Activated CD8-positive, alpha-beta T cell treated with anti-CD3 and anti-CD28 coated beads, Interleukin-2, amount 10 ng/mL, durations not matched to agents 7 days and 5 days (primary cell): Measurements from ENCODE around the gene ATP2A1. TPM values are rescaled to one million over a fixed set of nuclear protein-coding genes. Genes with fewer than 3 reads are reported as not detected.

Experiments
- ATAC-seq: fragments of 150-1000 bp; cut with Tn5 transposase; one replicate; pipeline ENCODE4 v1.10.0; 2021; ENCODE audit warnings: moderate library complexity
- CTCF ChIA-PET: fragments of 350-600 bp; sonication (Branson Sonifier 250); formaldehyde crosslinking; loops from one replicate; lab custom pipeline; 2021; ENCODE audit warnings: antibody characterized with exemption; lab: Charles Lee
- POLR2A ChIA-PET: fragments of 350-600 bp; sonication (Branson Sonifier 250); formaldehyde crosslinking; loops from one replicate; lab custom pipeline; 2021; ENCODE audit warnings: antibody characterized with exemption; lab: Charles Lee
- DNase-seq: peaks from one replicate; pipeline ENCODE4 v3.0.0-alpha.2; 2020
- H3K27ac Mint-ChIP-seq: one replicate; pipeline ENCODE4 v1.8.0; 2021; ENCODE audit warnings: mild to moderate bottlenecking, mixed read lengths
- H3K27me3 Mint-ChIP-seq: one replicate; pipeline ENCODE4 v1.8.0; 2021; ENCODE audit warnings: low read depth, mixed read lengths
- H3K36me3 Mint-ChIP-seq: one replicate; pipeline ENCODE4 v1.8.0; 2021; ENCODE audit warnings: low read depth, mixed read lengths
- H3K4me1 Mint-ChIP-seq: one replicate; pipeline ENCODE4 v1.8.0; 2021; ENCODE audit warnings: low read depth, mixed read lengths
- H3K4me3 Mint-ChIP-seq: one replicate; pipeline ENCODE4 v1.8.0; 2021; ENCODE audit warnings: mild to moderate bottlenecking, mixed read lengths
- H3K9me3 Mint-ChIP-seq: one replicate; pipeline ENCODE4 v1.8.0; 2022; ENCODE audit warnings: mixed read lengths; ENCODE audit not compliant: insufficient read depth
- total RNA-seq, 2 experiments: library from RNA; stranded (reverse); gene quantifications; one replicate each; pipeline ENCODE4 v1.2.3, GENCODE V29; 2021

ATP2A1 gene
- total RNA-seq, 2 experiments from 2014 or later: 1.8 to 2.1 TPM

DNA sequence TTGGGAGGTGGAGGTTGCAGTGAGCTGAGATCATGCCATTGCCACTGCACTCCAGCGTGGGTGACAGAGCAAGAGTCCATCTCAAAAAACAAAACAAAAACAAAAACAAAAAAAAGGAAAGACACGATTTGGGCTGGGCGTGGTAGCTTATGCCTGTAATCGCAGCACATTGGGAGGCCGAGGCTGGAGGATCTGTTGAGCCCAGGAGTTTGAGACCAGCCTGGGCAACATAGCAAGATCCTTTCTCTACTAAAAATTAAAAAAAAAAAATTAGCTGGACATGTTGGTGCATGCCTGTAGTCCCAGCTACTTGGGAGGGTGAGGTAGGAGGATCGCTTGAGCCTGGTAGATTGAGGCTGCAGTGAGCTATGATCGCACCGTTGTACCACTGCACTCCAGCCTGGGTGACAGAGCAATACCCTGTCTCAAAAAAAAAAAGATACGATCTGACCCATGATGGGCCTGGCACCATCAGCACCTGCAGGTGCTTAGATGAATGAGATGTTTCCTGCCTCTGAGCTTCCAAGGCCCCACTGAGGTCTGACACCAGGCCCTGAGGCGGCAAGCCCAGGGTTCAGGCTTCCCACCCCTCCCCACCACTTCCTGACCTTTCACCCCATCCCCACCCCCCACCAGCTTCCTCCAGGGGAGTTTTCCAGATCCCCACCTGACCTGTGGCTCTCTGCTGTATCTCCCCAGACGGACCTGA, 21.7 kb downstream of the ATP2A1 start:
- ChIA-PET CTCF (no interaction called here), POLR2A (interaction anchor here (0.6 to 0.7 kb wide), 2 partner anchors 23 to 50 kb away, joined by 3 to 4 read pairs; no protein-coding TSS in a partner anchor)
- Mint-ChIP-seq H3K4me3 (no peak overlapping the region), H3K27me3 (no peaks in the 10 kb centered on the region), H3K27ac (peak overlapping the region; percentile 43), H3K9me3 (no peaks in the 10 kb centered on the region), H3K36me3 (no peaks in the 10 kb centered on the region), H3K4me1 (peaks cover 9% of the 10 kb centered on the region)
- no peak for ATAC-seq
- no peak for DNase-seq

DNA sequence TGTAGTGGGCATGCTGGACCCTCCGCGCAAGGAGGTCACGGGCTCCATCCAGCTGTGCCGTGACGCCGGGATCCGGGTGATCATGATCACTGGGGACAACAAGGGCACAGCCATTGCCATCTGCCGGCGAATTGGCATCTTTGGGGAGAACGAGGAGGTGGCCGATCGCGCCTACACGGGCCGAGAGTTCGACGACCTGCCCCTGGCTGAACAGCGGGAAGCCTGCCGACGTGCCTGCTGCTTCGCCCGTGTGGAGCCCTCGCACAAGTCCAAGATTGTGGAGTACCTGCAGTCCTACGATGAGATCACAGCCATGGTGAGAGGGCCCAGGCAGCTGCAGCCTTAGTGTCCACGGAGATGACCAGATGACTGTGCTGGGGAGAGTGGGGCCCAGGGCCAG, 22.3 kb downstream of the ATP2A1 start:
- ChIA-PET CTCF (no interaction called here), POLR2A (interaction anchor here (0.7 kb wide), 1 partner anchor 50 kb away, joined by 4 read pairs; no protein-coding TSS in a partner anchor)
- Mint-ChIP-seq H3K9me3 (no peaks in the 10 kb centered on the region), H3K4me3 (no peak overlapping the region), H3K27ac (peak overlapping the region; percentile 43), H3K27me3 (no peaks in the 10 kb centered on the region), H3K36me3 (no peaks in the 10 kb centered on the region), H3K4me1 (peaks cover 9% of the 10 kb centered on the region)
- no peak for DNase-seq
- ATAC-seq: no peak

- ChIA-PET POLR2A (interaction anchor here (0.7 to 0.9 kb wide), 2 partner anchors 22 to 50 kb away, joined by 3 to 4 read pairs; no protein-coding TSS in a partner anchor), CTCF (no interaction called here)
- Mint-ChIP-seq H3K27me3 (no peaks in the 10 kb centered on the region), H3K4me1 (peaks cover 9% of the 10 kb centered on the region), H3K36me3 (no peaks in the 10 kb centered on the region), H3K27ac (no peak overlapping the region), H3K9me3 (no peaks in the 10 kb centered on the region), H3K4me3 (no peak overlapping the region)
- ATAC-seq (no peak), DNase-seq (no peak)
These were observed 23.6 kb downstream of the ATP2A1 start for GRCh38 chr16:28901862-28902261.

GRCh38 chr16:28902909-28903308, 24.6 kb downstream of the ATP2A1 start:
- Mint-ChIP-seq H3K27me3 (no peaks in the 10 kb centered on the region), H3K4me3 (no peak overlapping the region), H3K36me3 (no peaks in the 10 kb centered on the region), H3K9me3 (no peaks in the 10 kb centered on the region), H3K4me1 (peaks cover 9% of the 10 kb centered on the region), H3K27ac (no peak overlapping the region)
- ChIA-PET CTCF (no interaction called here), POLR2A (interaction anchor here (0.9 kb wide), 1 partner anchor 49 kb away, joined by 3 read pairs; no protein-coding TSS in a partner anchor)
- ATAC-seq (no peak), DNase-seq (no peak)

- Mint-ChIP-seq H3K9me3 (no peaks in the 10 kb centered on the region), H3K4me1 (peaks cover 9% of the 10 kb centered on the region), H3K4me3 (no peak overlapping the region), H3K27ac (no peak overlapping the region), H3K27me3 (no peaks in the 10 kb centered on the region), H3K36me3 (no peaks in the 10 kb centered on the region)
- POLR2A ChIA-PET: no interaction called here
- CTCF ChIA-PET: no interaction called here
- ATAC-seq: no peak
- DNase-seq: no peak
These were observed 25.2 kb downstream of the ATP2A1 start for GRCh38 chr16:28903344-28904042.

GRCh38 chr16:28904363-28904762, 26.1 kb downstream of the ATP2A1 start:
- CTCF ChIA-PET: interaction anchor here (1.4 kb wide), 1 partner anchor 41 kb away, joined by 4 read pairs; no protein-coding TSS in a partner anchor
- no peaks in the 10 kb centered on the region for H3K27me3 Mint-ChIP-seq
- ATAC-seq (no peak), DNase-seq (no peak)
- peaks cover 9% of the 10 kb centered on the region for H3K4me1 Mint-ChIP-seq
- H3K36me3 Mint-ChIP-seq: no peaks in the 10 kb centered on the region
- H3K4me3 Mint-ChIP-seq: no peak overlapping the region
- H3K27ac Mint-ChIP-seq: no peak overlapping the region
- POLR2A ChIA-PET: no interaction called here
- H3K9me3 Mint-ChIP-seq: no peaks in the 10 kb centered on the region

DNA sequence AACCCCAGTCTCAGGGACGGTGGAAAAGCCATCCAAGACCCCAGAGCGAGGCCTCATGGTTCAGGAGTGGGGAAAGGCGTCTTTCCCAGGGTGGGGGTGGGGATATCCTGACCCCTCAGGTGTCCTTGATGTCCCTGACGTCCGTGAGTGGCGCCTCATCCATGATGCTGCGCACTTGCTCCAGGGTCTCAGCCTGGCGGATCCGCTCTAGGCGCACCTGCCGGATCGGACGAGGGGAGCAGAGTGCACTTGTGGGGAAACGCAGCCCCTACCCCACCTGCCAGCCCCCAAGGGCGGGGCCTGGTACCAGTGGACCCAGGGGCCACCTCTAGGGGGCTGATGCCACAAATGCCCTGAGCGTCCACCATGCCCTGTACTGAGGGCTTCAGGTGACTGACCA, 26.5 kb downstream of the ATP2A1 start:
- no peaks in the 10 kb centered on the region for H3K36me3 Mint-ChIP-seq
- no peak for DNase-seq
- no peaks in the 10 kb centered on the region for H3K27me3 Mint-ChIP-seq
- ChIA-PET POLR2A (no interaction called here), CTCF (interaction anchor here (1.4 kb wide), 1 partner anchor 40 kb away, joined by 4 read pairs; no protein-coding TSS in a partner anchor)
- H3K4me3 Mint-ChIP-seq: no peak overlapping the region
- H3K27ac Mint-ChIP-seq: no peak overlapping the region
- peaks cover 9% of the 10 kb centered on the region for H3K4me1 Mint-ChIP-seq
- no peaks in the 10 kb centered on the region for H3K9me3 Mint-ChIP-seq
- ATAC-seq: no peak

DNA sequence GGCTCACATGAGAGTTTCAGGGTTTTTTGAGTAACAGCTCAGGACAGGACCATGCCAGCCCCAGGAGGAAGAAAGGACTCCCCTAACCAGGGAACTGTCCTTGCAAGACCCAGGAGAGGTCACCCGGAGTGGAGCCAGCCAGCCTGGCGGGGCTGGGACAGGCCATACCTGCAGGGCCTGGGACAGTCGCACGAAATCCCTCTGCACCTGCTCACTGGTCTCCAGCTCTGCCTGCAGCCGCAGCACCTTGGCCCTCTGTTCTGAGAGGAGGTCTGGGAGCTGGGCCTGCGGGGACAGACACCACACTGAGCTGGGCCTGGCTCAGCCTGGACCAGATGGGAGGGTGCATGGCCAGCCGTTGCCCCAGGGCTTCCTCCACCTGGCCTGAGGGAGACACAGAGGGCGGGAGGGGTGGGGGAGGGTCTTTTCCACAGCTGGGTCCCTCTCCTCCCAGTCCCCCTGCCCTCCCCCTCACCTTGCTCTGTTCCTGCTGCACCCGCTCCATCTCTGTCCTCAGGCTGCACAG, 27.0 kb downstream of the ATP2A1 start:
- Mint-ChIP-seq H3K27me3 (no peaks in the 10 kb centered on the region), H3K4me1 (peaks cover 6% of the 10 kb centered on the region), H3K36me3 (peaks cover 1% of the 10 kb centered on the region), H3K27ac (no peak overlapping the region), H3K9me3 (no peaks in the 10 kb centered on the region), H3K4me3 (no peak overlapping the region)
- ATAC-seq (no peak), DNase-seq (no peak)
- POLR2A ChIA-PET: no interaction called here
- CTCF ChIA-PET: interaction anchor here (1.4 kb wide), 1 partner anchor 40 kb away, joined by 4 read pairs; no protein-coding TSS in a partner anchor

DNA sequence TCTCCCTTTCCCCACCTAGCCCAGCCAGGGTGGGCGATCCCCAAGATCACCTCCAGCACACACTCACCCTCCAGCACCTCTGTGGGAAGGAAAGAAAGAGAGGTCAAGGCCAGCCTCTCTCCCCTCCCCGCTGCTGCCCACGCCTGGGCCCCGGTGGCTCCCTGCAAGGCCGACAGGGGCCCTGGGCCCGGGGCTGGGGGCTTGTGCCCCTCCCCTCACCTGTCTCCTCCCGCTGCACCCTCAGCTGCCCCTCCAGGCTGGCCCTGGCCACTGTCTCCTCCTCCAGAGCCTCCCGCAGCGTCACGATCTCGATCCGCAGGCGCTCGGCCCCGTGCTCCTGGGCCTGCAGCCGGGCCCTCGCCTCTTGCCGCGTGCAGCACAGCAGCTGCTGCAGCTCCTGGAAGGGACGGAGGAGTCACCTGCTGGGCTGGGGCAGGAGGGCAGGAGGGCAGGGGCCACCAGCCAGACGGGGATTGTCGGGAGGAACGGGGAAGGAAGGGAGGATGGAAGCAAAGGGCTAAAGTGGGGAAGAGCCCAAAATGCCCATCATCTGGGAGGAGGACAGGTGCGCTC, 27.6 kb downstream of the ATP2A1 start:
- ATAC-seq (no peak), DNase-seq (no peak)
- Mint-ChIP-seq H3K9me3 (no peaks in the 10 kb centered on the region), H3K4me3 (no peak overlapping the region), H3K36me3 (peaks cover 1% of the 10 kb centered on the region), H3K4me1 (peaks cover 3% of the 10 kb centered on the region), H3K27ac (no peak overlapping the region), H3K27me3 (no peaks in the 10 kb centered on the region)
- CTCF ChIA-PET: no interaction called here
- POLR2A ChIA-PET: no interaction called here

DNA sequence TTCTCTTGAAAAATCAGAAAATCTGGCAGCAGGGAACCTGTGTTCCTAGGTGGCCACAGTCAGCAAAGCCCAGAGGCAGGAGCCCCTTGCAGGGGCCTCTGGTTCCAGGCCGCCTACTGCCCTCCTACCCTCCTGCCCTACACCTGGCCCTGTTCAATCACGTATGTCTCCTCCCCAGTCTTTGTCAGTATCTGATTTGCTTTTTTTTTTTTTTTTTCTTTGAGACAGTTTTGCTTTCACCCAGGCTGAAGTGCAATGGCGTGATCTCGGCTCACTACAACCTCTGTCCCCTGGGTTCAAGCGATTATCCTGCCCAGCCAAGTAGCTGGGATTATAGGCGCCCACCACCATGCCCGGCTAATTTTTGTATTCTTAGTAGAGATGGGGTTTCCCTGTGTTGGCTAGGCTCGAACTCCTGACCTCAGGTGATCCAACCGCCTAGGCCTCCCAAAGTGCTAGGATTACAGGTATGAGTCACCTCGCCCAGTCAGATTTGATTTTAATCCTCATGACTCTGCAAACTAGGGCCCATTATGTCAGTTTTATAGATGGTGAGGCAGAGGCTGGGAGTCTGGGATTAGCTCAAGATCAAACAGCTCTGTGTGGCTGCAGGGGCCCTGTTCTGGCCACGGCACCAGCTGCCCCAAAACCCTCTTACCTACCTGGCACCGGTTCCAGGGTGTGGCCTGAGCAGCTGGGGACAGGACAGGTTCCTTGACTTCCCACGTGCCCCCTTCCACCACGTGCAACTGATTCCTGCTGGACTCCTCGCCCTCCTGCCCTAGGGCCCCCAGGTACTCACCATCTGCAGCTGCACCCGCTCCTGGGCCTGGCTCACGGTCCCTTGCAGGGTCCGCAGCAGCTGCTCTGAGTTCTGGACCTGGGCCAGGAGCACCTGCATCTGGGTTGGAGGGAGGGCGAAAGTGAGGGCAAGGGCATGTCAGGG, 32.1 kb downstream of the ATP2A1 start:
- Mint-ChIP-seq H3K9me3 (no peaks in the 10 kb centered on the region), H3K27ac (no peak overlapping the region), H3K27me3 (no peaks in the 10 kb centered on the region), H3K36me3 (peaks cover 17% of the 10 kb centered on the region), H3K4me1 (no peaks in the 10 kb centered on the region), H3K4me3 (no peak overlapping the region)
- CTCF ChIA-PET: no interaction called here
- no peak for DNase-seq
- POLR2A ChIA-PET: no interaction called here
- ATAC-seq: no peak

DNA sequence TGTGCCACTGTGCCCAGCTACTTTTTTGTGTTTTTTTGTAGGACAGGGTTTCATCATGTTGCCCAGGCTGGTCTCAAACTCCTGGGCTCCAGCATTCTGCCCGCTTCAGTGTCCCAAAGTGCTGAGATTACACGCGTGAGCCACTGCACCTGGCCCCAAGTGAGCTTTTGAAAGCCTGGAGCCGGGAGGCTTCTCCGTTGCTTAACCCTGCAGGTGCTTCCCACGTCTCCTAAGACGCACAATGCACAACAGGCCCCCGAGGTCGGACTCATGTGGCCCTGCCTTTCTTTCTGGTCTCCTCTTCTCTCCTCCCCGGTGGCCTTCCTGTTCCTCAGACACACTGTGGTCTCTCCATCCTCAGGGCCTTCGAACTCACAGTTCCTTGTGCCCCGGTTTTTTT, 34.3 kb downstream of the ATP2A1 start:
- CTCF ChIA-PET: interaction anchor here (1.2 kb wide), 1 partner anchor 66 kb away, joined by 3 read pairs; the partner anchor contains the start of gene TUFM
- Mint-ChIP-seq H3K9me3 (no peaks in the 10 kb centered on the region), H3K27ac (no peak overlapping the region), H3K27me3 (no peaks in the 10 kb centered on the region), H3K4me3 (no peak overlapping the region), H3K4me1 (no peaks in the 10 kb centered on the region), H3K36me3 (peaks cover 25% of the 10 kb centered on the region)
- DNase-seq (no peak), ATAC-seq (no peak)
- POLR2A ChIA-PET: no interaction called here
